Measurements from ENCODE around the gene FSTL5.

Gene FSTL5

GRCh38 chr4:161428180-161428965, 735.4 kb downstream of the FSTL5 start:
- no peak for DNase-seq (ENCODE audit: extremely low read depth, insufficient read length)
- TF ChIP-seq, protein P1, sequence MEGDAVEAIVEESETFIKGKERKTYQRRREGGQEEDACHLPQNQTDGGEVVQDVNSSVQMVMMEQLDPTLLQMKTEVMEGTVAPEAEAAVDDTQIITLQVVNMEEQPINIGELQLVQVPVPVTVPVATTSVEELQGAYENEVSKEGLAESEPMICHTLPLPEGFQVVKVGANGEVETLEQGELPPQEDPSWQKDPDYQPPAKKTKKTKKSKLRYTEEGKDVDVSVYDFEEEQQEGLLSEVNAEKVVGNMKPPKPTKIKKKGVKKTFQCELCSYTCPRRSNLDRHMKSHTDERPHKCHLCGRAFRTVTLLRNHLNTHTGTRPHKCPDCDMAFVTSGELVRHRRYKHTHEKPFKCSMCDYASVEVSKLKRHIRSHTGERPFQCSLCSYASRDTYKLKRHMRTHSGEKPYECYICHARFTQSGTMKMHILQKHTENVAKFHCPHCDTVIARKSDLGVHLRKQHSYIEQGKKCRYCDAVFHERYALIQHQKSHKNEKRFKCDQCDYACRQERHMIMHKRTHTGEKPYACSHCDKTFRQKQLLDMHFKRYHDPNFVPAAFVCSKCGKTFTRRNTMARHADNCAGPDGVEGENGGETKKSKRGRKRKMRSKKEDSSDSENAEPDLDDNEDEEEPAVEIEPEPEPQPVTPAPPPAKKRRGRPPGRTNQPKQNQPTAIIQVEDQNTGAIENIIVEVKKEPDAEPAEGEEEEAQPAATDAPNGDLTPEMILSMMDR (IDR thresholded peaks at IDR 0.05; ENCODE audit: insufficient read depth, low read length, poor library complexity, severe bottlenecking): no peak
- Histone ChIP-seq H3K4me3 (replicated peaks; ENCODE audit: low read depth, low read length) (no peak overlapping the region), H3K36me3 (ENCODE audit: control insufficient read depth, insufficient read depth, low read length) (no peaks in the 10 kb centered on the region), H3K27me3 (replicated peaks; ENCODE audit: control insufficient read depth, insufficient read depth, low read length) (no peaks in the 10 kb centered on the region)

DNA sequence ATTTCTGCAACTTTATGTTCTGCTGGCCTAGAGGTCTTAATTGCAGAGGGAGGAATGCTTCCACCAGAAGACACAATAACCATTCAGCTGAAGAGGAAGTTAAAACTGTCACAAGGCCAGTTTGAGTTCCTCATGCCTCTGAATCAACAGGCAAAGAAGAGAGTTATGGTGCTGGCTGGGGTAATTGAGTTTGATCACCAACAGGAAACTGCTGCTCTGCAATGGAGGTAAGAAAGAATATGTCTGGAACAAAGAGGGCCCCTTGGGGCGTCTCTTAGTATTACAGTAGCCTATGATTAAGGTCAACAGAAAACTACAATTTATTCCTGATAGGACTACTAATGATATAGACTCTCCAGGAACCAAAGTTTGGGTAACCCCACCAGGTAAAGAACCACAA, 744.0 kb downstream of the FSTL5 start:
- TF ChIP-seq, protein P1 (IDR thresholded peaks at IDR 0.05; ENCODE audit: insufficient read depth, low read length, poor library complexity, severe bottlenecking): peak; percentile 39

GRCh38 chr4:161411901-161412300, 751.9 kb downstream of the FSTL5 start:
- no peaks in the 10 kb centered on the region for H3K27me3 ChIP-seq (replicated peaks; ENCODE audit: control insufficient read depth, insufficient read depth, low read length)
- TF ChIP-seq, protein P1 (IDR thresholded peaks at IDR 0.05; ENCODE audit: insufficient read depth, low read length, poor library complexity, severe bottlenecking): no peak
- DNase-seq (ENCODE audit: extremely low read depth, insufficient read length): no peak

More for the DNA sequence above, 744.0 kb downstream of the FSTL5 start:
- H3K36me3 ChIP-seq (ENCODE audit: control insufficient read depth, insufficient read depth, low read length): no peaks in the 10 kb centered on the region
- DNase-seq (ENCODE audit: extremely low read depth, insufficient read length): no peak
- H3K4me3 ChIP-seq (replicated peaks; ENCODE audit: low read depth, low read length): no peak overlapping the region
- H3K27me3 ChIP-seq (replicated peaks; ENCODE audit: control insufficient read depth, insufficient read depth, low read length): no peaks in the 10 kb centered on the region

GRCh38 chr4:161404346-161405110, 759.3 kb downstream of the FSTL5 start:
- no peaks in the 10 kb centered on the region for H3K36me3 ChIP-seq (ENCODE audit: control insufficient read depth, insufficient read depth, low read length)
- no peak for DNase-seq (ENCODE audit: extremely low read depth, insufficient read length)
- no peak overlapping the region for H3K4me3 ChIP-seq (replicated peaks; ENCODE audit: low read depth, low read length)
- H3K27me3 ChIP-seq (replicated peaks; ENCODE audit: control insufficient read depth, insufficient read depth, low read length): no peaks in the 10 kb centered on the region
- TF ChIP-seq, protein P1 (IDR thresholded peaks at IDR 0.05; ENCODE audit: insufficient read depth, low read length, poor library complexity, severe bottlenecking): no peak

More at GRCh38 chr4:161411901-161412300, 751.9 kb downstream of the FSTL5 start:
- no peak overlapping the region for H3K4me3 ChIP-seq (replicated peaks; ENCODE audit: low read depth, low read length)
- no peaks in the 10 kb centered on the region for H3K36me3 ChIP-seq (ENCODE audit: control insufficient read depth, insufficient read depth, low read length)

GRCh38 chr4:161403781-161404180, 760.0 kb downstream of the FSTL5 start:
- no peak overlapping the region for H3K4me3 ChIP-seq (replicated peaks; ENCODE audit: low read depth, low read length)
- H3K36me3 ChIP-seq (ENCODE audit: control insufficient read depth, insufficient read depth, low read length): no peaks in the 10 kb centered on the region
- DNase-seq (ENCODE audit: extremely low read depth, insufficient read length): no peak
- no peaks in the 10 kb centered on the region for H3K27me3 ChIP-seq (replicated peaks; ENCODE audit: control insufficient read depth, insufficient read depth, low read length)
- TF ChIP-seq, protein P1 (IDR thresholded peaks at IDR 0.05; ENCODE audit: insufficient read depth, low read length, poor library complexity, severe bottlenecking): no peak

Measured in GM06990 (cell line).